ENCODE measurements around the gene CRMP1. TPM values are rescaled to one million over a fixed set of nuclear protein-coding genes. Genes with fewer than 3 reads are reported as not detected.

CRMP1 gene
- total RNA-seq, 1 donor from 2014 or later, result 1.4 TPM

- Histone ChIP-seq H3K27me3 (ENCODE audit: low read depth) (no peaks in the 10 kb centered on the region), H3K9me3 (replicated peaks) (no peaks in the 10 kb centered on the region), H3K4me1 (no peaks in the 10 kb centered on the region), H3K27ac (replicated peaks) (no peak overlapping the region), H3K36me3 (peaks cover 39% of the 10 kb centered on the region), H3K4me3 (no peak overlapping the region)
- intact Hi-C loops (cut with micrococcal nuclease), result no loop called here
- no peak for DNase-seq
- TF ChIP-seq CTCF (IDR thresholded peaks at IDR 0.05; ENCODE audit: borderline replicate concordance), result no peak
These were observed 91.2 kb downstream of the CRMP1 start for GRCh38 chr4:5801696-5802095.

DNA sequence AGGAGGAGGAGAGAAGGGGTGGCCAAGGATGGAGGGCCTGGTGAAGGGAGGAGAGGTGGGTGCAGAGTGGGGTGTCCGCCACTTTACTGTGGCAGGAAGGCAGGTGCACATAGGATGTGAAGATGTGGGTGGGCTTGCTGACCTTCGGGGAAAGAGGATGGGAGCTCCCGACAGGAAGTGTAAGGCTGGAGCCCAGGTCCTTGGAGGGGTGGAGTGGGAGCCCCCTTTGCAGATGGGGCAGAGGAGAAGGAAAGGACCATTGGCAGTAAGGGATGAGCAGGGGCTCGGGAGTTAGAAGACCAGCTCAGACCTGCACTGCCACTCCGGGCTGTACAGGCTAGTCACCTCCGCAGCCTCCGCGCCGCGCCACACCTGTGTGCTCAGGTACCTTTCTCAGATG, 92.4 kb downstream of the CRMP1 start:
- TF ChIP-seq CTCF (IDR thresholded peaks at IDR 0.05; ENCODE audit: borderline replicate concordance), result no peak
- intact Hi-C loops (cut with micrococcal nuclease), result no loop called here
- no peaks in the 10 kb centered on the region for H3K9me3 ChIP-seq (replicated peaks)
- no peaks in the 10 kb centered on the region for H3K27me3 ChIP-seq (ENCODE audit: low read depth)
- no peak overlapping the region for H3K27ac ChIP-seq (replicated peaks)
- no peak overlapping the region for H3K4me3 ChIP-seq
- no peak for DNase-seq
- H3K36me3 ChIP-seq, result peaks cover 42% of the 10 kb centered on the region
- no peaks in the 10 kb centered on the region for H3K4me1 ChIP-seq

GRCh38 chr4:5799406-5799805, 93.5 kb downstream of the CRMP1 start:
- no peak for DNase-seq
- Histone ChIP-seq H3K27me3 (ENCODE audit: low read depth) (no peaks in the 10 kb centered on the region), H3K27ac (replicated peaks) (no peak overlapping the region), H3K4me1 (no peaks in the 10 kb centered on the region), H3K9me3 (replicated peaks) (no peaks in the 10 kb centered on the region), H3K36me3 (peaks cover 37% of the 10 kb centered on the region), H3K4me3 (no peak overlapping the region)
- intact Hi-C loops (cut with micrococcal nuclease), result no loop called here
- TF ChIP-seq CTCF (IDR thresholded peaks at IDR 0.05; ENCODE audit: borderline replicate concordance), result no peak

DNA sequence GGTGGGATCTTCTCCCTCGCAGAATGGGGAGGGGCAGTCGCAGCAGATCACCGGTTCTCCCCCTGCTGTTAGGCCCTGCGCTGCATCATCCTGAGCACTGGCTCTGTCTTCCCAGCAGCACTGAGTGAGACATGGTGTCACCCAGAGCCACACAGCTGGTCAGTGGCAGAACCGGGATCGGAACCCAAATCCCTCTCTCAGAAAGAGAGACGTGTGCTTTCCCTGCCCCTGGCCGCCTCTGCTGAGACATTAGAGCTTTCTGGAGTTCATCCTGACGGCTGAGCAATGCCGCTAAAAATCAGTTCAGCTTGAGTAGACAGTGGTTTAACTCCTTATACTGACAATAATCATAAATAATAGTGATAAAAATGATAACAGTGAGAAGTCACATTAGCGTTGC, 93.9 kb downstream of the CRMP1 start:
- Histone ChIP-seq H3K9me3 (replicated peaks) (no peaks in the 10 kb centered on the region), H3K36me3 (peaks cover 35% of the 10 kb centered on the region), H3K27me3 (ENCODE audit: low read depth) (no peaks in the 10 kb centered on the region), H3K4me1 (no peaks in the 10 kb centered on the region), H3K27ac (replicated peaks) (no peak overlapping the region), H3K4me3 (no peak overlapping the region)
- no peak for TF ChIP-seq CTCF (IDR thresholded peaks at IDR 0.05; ENCODE audit: borderline replicate concordance)
- no peak for DNase-seq
- intact Hi-C loops (cut with micrococcal nuclease), result no loop called here

- no peaks in the 10 kb centered on the region for H3K9me3 ChIP-seq (replicated peaks)
- H3K27me3 ChIP-seq (ENCODE audit: low read depth), result no peaks in the 10 kb centered on the region
- H3K4me1 ChIP-seq, result no peaks in the 10 kb centered on the region
- peak; percentile 65 for DNase-seq
- no peak for TF ChIP-seq CTCF (IDR thresholded peaks at IDR 0.05; ENCODE audit: borderline replicate concordance)
- peaks cover 34% of the 10 kb centered on the region for H3K36me3 ChIP-seq
- H3K4me3 ChIP-seq, result no peak overlapping the region
- H3K27ac ChIP-seq (replicated peaks), result no peak overlapping the region
- intact Hi-C loops (cut with micrococcal nuclease), result no loop called here
These were observed 94.4 kb downstream of the CRMP1 start for GRCh38 chr4:5798462-5798861.

DNA sequence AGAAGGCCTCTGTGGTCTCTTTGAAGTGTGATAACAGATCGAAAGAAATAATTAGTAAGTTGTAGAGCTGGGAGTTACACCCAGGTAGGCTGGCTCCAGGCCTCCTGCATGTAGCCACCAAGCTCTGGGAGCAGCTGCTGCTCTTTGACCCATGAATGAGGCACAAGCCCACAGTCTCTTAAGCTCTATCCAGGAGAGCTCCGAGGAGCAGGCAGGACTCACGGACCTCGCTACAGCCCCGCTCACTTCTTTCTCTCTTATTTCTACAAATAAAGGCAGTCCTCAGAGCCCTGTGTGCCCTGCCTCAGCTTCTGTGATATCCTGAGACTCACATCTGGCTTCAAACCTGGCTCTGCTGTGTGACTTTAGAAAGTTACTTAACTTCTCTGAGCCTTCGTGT, 95.0 kb downstream of the CRMP1 start:
- Histone ChIP-seq H3K27ac (replicated peaks) (no peak overlapping the region), H3K4me3 (no peak overlapping the region), H3K27me3 (ENCODE audit: low read depth) (no peaks in the 10 kb centered on the region), H3K36me3 (peaks cover 28% of the 10 kb centered on the region), H3K9me3 (replicated peaks) (no peaks in the 10 kb centered on the region), H3K4me1 (no peaks in the 10 kb centered on the region)
- TF ChIP-seq CTCF (IDR thresholded peaks at IDR 0.05; ENCODE audit: borderline replicate concordance), result no peak
- DNase-seq, result no peak
- intact Hi-C loops (cut with micrococcal nuclease), result no loop called here
